ENCODE measurements around the gene NELFCD.

DNA sequence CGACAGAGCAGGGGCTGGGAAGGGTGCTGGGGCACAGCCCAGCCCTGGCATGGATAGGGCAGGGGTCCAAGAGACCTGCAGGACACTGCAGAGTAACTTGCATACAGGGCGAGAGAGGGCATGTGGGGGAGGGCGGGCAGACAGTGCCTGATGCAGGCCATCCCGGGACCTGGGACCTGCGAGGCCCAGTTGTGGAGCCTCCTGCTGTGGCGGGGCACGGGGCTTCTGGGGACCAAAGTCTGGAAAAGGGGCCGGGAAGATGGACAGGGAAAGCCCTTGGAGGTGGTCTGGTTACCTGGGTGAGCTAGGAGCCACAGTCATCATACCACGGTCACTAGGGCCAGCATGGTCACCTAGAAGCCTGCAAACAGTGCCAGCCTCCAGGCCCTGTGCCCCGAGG is 37.8 kb downstream of the NELFCD start:
- TF ChIP-seq, protein P1, sequence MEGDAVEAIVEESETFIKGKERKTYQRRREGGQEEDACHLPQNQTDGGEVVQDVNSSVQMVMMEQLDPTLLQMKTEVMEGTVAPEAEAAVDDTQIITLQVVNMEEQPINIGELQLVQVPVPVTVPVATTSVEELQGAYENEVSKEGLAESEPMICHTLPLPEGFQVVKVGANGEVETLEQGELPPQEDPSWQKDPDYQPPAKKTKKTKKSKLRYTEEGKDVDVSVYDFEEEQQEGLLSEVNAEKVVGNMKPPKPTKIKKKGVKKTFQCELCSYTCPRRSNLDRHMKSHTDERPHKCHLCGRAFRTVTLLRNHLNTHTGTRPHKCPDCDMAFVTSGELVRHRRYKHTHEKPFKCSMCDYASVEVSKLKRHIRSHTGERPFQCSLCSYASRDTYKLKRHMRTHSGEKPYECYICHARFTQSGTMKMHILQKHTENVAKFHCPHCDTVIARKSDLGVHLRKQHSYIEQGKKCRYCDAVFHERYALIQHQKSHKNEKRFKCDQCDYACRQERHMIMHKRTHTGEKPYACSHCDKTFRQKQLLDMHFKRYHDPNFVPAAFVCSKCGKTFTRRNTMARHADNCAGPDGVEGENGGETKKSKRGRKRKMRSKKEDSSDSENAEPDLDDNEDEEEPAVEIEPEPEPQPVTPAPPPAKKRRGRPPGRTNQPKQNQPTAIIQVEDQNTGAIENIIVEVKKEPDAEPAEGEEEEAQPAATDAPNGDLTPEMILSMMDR (IDR thresholded peaks at IDR 0.05) = no peak
- no peak for TF ChIP-seq POLR2A (IDR thresholded peaks at IDR 0.05)
- TF ChIP-seq POLR2AphosphoS5 (IDR thresholded peaks at IDR 0.05; ENCODE audit: insufficient read depth in 1 of 2, low read depth in 1 of 2) = no peak
